Colon (tissue), 2 donors: ENCODE results near the gene FOXA2.
"Not testable (repeated sequence)": the region's sequence is repeated elsewhere in the genome, so short reads cannot be mapped to it uniquely, and the experiment has no call there.

Experiments
- FAIRE-seq: peaks from 2 replicates; lab custom pipeline; 2012; peaks lifted over from hg19 to GRCh38; lab: Jason Lieb, UNC
- donor health status: control.
- donor health status: control.

The FOXA2 gene

DNA sequence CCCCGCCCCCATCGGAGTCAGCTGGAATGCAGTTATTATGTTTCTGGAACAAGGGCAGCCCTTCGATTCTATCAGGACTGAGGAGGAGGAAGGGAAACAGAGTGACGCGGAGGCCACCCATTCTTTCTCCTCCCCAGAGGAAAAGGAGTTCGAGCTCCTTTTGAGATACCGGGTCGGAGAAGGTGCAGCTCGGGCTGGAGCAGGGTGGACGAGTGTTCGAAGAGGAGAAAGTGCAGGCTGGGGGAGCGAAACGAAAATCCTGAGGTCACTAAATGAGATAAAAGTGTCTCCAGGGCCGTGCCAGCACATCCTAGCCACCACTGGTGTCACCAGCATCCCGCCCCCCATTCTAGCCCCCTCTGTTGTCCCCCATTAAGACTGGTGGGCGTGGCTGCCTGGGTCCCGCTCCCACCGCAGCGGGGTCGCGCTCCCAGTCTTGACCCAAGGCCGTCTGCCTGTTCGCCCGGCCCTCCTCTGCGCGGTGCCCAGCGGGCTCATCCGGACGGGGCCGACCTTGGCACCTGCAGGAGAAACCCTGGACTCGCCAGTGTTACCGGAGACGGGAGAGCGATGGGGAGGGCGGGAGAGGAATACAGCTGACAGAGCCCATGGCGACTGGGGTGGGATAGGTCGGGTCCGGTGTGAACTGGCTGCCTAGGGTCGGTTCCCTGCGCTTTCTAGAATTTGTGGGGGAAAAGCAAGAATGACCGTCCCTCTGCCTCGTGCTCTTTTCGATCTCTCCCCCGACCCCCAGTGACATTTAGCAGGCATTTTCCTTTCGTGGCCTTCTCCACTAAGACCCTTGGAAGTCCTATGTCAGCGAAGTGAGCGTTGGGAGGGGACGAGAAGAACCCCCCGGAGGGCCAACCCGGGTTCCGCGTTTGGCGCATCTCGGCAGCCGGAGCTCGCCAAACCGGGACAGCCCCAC lies 16.2 kb downstream of the FOXA2 start:
- FAIRE-seq: no peak

DNA sequence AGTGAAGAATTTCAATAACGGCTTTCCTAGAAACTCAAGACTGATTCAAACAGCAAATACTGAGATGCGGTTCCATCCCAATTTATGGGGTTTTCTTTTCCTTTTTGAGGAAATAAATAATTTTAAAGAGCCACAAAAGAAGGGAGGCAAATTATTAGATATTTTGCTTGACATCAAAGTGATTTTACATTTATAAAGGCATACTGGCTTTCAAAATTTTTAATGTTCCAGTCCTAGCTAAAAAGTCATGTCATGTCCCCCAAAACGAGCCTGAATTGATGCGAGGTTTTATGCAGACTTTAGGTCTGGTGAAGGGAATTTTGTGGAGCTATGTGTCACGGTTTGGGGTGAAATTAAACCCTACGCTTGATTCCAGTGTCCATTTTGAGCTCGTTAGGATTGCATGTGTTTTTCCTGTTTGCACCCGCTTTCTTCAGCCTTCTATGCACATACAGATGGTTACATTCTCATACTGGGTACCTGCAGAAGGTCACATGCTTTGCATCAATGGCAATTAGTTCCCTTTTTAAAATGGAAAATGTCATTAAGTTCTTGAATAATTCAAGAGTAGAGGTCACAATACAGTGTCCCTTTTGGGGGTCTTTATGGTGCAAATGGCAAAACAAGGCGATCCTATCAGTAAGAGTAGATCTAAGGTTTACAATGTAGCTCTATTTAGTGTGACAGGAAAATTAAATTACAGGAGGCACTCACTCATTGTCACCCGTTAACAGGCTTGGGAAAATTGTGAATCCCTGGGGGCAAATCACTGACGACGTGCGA lies 17.3 kb downstream of the FOXA2 start:
- FAIRE-seq: no peak

DNA sequence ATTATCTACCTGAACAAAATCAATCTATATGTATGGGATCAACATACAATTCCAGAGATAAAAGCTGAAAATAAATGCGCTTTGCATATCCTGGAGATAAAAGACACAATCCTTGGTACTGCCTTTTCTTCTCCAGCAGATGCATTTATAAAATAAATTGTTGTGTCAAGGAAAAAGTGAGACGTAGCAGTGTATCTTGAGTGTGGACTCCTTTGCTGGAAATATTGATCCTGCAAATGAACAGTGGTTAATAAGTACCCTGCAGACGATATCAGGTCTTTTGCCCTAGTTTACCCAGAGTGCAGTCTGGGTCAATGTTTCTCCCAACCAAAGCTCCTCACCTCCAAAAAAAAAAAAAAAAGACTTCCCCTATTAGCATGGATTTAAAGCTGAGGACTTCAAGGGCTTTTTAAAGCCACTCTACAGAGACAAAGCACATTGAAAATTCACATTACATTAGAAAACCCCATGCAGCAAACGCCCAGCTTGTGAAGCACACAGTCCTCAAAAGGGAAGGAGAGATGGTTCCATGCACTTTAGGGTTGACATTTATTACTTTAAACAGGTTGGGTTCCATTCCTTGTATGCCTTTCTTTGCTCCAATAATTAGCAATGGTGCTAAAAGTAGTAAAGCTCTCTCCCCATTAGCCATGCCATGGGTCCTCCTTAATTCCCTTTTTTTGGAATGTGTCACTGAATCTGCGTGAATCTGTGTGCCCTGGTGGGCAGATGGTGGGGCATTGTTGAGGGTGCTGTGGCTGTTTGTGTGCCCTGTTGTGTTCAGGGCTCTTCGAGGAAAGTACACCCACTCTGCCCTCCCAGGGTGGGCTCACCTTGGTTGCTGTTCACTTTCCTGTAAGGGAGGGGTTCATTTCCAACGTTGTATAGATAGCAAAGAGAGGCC lies 21.1 kb downstream of the FOXA2 start:
- FAIRE-seq: no peak

DNA sequence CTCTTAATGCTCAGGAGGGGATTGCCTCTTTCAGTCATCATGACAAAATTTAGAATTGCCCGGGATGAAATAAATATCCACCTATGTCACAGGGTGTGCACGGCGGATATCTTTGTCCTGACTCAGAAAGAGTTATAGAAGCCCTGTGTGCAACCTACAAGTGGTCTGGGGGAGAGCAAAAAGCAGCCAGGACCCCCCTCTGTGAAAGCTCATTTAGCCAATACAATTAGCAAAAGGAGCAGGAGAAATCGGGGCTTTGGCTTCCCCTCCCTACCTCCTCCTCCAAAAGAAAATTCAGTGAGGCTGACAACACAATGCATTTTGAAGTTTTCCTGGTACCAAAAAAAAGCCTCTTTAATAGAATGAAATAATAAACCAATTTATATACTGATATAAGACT lies 21.8 kb downstream of the FOXA2 start:
- FAIRE-seq: no peak

DNA sequence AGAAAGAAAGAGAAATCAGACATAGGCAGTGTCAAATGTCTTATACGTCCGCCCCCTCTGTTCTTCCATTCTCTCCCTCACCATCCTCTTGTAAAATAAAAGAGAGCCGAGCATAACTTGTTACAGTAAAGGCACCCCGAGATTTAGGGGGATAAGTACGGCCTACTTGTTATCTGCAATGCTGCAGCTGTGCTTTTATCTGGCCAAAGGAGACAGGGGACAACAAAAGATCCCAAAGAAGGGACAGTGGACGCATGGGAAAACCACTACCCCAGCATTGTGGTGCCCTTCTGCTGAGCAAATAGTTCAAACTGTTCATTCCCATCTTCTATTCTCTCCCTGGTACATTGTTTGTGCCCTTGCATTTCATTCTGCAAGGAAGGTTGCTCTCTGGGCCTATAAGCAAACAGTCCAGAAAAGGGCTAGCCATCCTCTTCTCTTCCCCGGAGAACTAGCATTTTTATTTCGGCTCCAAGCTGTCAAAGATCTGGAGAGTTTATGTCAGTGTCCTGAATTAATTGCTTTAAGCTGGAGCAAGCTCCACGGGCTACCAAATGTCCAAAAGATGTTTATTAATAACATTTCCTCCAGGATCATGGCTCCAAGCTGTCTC lies 22.3 kb downstream of the FOXA2 start:
- no peak for FAIRE-seq

DNA sequence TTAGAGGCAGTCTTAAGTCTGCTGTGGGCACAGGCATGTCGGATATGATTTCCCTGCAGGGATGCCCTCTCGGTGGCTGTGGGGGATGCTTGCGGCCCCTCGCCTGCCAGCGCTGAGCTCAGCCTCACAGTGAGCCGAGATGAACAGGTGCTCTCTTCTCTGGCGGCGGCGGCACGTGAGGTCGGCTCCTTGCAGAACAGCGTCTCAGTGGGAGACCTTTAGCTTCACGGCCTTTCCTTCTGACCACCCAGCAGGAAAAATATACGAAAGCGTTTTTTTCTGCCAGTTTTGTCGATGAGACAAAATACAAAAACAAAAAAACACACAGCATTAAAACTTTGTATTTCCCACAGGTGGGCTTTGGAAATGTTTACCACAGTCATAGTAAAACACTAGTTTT lies 23.6 kb downstream of the FOXA2 start:
- no peak for FAIRE-seq

DNA sequence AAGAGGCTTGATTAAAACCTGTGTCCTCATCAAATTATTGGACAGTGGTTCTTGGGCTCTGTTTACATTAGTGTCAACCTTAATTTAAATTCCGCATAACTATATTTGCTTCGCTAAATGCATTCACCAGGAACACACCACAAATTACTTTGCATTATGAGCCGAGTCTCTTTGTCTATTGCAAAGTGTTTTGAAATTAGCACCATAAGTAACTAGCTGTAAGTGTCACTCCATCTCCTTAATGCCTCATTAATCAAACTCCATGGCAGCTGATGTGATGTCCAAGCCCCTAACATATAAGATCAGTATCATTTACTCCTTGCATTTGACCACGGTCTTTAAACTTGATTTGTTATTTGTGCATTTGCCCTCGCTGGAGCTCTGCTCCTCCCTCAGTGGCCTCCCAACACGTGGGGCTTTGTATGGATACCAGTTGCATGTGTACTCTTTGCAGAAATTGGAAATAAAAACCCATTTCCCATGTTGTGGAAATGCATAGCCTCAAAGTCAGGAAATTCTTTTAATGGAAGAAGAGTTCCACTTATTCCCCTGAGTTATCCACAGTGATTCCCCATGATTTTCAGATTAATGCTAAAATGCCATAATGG lies 24.6 kb downstream of the FOXA2 start:
- FAIRE-seq: no peak

DNA sequence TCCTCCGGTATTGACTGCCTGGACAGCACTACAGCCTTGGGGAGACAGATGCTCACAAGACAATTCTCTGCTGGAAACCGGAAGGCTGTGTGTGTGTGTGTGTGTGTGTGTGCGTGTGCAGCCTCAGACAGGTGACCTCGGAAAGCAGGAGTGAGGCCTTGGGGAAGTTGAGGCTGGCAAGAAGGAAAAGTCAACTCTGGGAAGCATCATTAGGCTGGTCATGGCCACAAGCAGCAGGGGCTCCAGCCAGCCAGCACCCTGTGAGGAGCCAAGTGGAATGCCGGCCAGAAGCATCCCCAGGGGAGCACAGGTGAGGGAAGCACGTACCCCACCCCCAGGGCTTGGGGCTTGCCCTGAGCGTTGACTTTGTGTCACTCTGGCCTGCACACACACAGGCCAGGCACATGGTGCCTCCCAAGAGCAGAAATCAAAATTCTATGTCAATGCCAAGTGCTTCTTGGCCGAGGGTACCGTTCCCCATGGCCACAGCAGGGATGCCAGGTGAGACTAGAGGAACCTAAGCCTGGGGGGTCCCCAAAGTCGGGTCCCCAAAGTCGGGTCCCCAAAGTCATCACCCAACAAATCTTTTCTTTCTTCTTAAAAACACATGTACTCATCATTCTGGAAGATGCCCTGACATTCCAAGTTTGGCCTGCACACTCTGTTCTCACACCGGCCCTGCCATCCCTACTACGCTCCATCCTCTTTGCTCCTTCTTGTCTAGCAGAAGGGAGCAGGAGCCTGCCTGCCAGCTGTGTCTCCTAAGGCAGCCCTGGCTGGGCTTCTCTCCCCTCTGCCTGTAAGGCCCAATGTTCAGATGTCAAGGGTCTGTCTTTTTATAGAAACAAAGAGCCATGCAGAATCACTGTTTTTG lies 26.7 kb downstream of the FOXA2 start:
- FAIRE-seq: no peak

DNA sequence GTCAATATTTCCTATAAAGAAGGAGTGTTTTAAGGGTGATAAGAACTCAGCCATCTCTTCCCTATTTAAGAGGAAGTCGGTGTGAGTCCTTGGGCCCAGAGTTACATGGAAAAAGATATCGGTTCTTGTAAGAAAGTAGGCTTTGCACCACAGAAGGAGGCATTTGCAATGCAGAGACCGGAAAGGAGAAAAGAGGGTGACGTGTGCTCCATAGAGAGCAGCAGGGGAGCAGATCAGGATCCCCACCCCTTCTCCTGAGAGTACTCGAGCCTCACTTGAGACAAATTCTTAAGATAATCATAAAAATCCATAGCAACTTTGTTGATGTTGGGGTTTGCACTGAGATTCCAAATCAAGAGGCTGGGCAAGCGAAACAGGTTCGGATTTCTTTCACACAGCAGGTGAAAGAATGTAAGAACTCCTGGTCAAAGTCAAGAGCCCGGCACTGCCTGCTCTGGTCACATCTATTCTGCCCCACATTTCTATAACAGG lies 27.8 kb downstream of the FOXA2 start:
- no peak for FAIRE-seq

DNA sequence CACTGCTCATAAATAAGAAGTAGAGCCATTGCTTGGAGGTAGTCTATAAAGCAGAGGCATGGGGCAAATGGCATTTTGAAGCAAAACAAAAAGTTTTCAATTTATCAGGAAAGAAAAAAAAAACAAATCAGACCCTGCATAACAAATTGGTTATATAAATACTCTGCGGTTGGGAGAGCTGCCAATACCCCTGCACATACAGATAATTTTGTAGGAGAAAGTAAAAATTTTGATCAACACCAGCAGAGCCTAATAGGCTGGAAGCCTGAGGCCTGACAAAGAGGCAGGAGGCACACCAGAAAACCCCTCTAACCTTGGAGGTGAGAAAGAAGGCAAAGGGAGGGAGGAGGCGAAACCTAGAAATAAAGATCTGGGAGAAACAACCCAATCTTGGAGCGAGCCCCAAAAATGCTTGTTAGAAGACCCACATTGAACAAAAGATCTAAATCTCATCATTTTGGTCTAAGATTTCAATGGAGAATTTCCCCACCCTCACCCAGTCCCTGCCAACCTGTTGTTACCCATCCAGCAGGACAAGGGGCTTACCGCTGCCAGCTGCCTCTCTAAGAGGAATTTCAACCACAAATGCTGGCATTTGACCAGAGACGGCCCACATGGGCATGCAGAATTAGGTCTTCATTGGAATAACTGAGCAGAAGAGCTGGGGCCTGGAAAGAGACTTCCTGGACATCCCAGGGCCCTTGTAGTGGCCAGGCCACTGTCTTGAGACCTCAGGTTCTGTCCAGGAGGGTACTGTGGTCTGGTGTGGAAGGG lies 28.4 kb downstream of the FOXA2 start:
- no peak for FAIRE-seq

DNA sequence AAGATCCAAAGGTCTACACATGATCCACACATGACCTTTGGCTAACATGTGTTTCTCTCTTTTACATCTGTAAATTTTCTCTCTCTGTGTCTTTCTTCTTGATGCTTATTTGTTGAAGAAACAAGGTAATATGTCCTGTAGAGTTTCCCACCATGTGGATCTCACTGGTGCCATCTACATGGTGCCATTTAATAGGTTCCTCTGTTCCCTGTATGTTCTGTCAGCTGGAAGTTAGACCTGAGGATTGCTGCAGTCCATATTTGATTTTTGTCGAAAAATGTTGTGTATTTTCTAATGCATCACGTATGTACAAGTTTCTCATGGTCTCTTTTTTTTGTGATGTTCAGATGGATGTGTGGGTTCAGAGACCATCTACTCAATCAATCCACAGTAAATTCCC lies 30.0 kb downstream of the FOXA2 start:
- no peak for FAIRE-seq

DNA sequence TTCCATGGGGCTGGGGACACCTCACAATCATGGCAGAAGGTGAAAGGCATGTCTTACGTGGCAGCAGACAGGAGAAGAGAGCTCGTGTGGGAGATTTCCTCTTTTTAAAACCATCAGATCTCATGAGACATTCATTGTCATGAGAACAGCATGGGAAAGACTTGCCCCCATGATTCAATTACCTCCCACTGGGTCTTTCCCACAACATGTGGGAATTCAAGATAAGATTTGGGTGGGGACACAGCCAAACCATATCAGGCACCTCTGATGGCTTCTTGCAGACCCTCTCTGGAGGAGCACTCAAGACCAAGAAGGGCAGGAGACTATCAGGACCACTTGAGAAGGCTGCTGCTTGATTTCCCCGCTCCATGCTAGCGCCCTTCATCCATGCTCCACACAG lies 33.9 kb downstream of the FOXA2 start:
- FAIRE-seq: not testable (repeated sequence)

DNA sequence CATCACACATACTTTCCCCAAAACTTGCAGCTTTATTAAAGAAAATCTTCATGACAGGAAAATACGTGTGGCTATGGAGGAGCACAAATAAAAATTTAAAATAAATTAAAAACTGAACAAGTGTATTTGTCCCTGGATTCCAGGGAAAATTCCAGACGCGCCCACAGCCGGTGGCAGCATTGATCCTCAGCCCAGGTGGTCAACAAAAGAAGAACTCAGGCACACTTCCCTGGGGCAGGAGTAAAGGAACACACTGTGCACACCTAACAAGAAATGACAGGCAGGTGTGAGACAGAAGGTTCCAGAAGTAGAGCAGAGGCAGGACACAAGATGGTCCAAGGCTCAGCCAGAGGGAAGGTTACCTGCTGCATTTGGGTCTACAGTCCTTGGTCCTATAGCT lies 36.3 kb downstream of the FOXA2 start:
- FAIRE-seq: no peak

DNA sequence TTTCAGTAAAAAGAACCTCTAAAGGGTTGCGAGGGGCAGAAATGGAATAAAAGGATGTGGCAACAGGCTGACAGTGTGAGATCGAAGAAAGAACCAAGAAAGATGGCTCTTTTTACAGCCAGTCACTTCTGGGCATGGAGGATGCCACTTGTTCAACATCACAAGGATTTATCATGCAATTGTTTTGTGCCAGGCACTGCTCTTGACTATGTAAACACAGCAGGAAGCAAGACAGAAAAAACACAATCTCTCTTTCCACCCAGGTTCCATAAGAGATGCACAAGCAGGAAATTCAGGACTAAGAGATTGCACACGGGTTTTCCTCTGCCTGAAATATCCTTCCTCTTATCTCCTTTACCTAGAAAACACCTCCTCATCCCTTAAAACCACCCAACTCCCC lies 38.0 kb downstream of the FOXA2 start:
- no peak for FAIRE-seq

DNA sequence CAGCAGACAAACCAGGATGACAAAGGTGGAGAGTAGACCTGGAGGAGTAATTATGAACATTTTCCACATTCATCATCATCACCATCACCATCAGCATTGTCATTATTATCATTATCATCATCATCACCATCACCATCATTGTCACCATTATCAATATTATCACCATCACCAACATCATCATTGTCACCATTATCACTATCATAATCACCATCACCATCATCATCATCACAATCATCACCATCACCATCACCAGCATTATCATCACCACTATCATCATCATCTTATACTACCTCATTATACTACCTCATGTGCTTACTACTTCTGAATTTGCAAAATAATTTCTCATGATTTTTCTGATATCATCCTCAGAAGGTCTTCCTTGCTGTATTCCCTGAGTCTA lies 39.3 kb downstream of the FOXA2 start:
- no peak for FAIRE-seq

DNA sequence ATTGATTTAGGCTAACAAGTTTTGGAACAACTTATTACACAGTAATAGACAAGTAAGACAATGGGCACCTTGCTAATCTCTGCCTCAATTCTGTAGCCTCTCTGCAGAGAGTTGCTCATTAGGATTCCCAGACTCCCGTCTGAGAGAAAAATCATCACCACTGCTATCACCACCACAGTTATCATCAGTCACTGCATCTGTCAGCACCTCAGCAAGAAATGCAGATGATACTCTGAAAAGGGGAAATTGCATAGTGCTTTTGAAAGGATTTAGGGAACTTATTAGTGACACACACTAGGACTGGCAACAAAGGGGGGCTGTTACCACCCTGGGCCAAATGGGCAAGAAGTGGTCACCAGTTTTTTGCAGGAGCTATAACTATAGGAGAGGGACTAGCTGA lies 39.9 kb downstream of the FOXA2 start:
- no peak for FAIRE-seq

DNA sequence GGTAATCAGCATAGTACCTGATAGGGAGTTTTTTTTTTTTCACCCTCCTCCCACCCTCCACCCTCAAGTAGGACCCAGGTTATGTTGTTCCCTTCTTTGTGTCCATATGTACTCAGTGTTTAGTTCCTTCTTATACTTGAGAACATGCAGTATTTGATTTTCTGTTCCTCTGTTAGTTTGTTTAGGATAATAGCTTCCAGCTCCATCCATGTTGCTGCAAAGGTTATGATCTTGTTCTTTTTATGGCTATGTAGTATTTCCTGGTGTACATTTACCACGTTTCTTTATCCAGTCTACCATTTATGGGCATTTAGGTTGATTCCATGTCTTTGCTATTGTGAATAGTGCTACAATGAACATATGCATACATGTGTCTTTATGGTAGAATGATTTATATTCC lies 41.9 kb downstream of the FOXA2 start:
- peak; percentile 5 for FAIRE-seq

DNA sequence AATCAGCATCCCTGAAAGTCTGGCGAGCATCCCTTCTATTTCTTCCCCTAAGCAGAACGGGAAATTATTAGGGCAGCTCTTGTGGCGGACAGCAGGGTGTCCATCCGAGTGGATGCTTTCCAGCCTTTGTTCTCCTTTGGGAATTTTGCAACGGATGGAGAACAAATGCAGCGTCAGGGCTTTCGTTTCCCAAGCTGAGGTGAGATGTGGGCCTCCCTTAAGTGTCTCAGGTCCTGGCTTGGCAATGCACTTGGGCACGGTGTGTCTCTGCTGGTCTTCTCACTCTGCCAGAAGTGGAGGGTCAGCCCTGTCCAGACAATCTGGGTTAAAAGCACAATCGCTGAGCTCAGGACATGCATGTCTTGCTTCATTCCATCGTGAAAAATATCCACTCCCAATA lies 43.5 kb downstream of the FOXA2 start:
- FAIRE-seq: no peak

DNA sequence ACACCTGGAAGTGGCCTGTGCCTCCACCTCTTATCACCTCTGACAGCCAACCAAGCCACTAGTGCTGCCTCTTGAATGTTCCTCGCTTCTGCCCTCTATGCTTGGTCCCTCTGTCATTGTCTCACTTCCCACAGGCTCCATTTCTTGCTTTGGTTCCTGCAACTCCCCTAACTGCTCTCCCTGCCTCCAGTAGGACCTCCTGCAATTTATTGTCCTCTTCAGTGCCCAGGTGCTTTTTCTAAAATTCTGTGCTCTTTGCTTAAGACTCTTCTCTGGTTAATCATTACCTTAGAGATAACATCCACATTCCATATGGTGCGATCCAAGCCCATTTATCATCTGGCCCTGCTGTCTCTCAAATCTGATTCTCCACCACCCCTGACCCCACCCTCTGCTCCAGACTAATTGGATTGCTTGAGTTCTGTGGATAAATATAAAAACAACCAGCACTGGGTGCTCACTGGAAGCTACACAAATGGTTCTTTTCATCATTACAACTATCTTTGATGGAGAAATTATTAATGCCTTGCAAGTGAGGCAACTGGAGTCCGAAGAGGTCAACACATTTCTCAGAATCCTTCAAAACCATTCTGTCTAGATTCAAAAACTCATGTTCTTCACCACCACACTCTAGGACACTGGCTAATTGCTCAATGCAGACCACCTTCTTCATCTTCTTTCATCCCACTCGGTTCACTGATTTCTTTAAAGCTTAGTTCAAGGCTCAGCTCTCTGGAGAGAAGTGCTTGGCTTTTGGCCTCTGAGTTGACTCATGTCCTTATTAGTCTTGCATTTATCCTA lies 47.2 kb downstream of the FOXA2 start:
- no peak for FAIRE-seq
